ENCODE results near the gene BEGAIN. TPM values are rescaled to one million over a fixed set of nuclear protein-coding genes. Genes with fewer than 3 reads are reported as not detected.

Gene BEGAIN
- total and polyA plus RNA-seq, 2 of the 8 experiments (the other 6 are each of a cell fraction or from before 2014, with no cell fraction given), result 2.9 to 3.0 TPM

DNA sequence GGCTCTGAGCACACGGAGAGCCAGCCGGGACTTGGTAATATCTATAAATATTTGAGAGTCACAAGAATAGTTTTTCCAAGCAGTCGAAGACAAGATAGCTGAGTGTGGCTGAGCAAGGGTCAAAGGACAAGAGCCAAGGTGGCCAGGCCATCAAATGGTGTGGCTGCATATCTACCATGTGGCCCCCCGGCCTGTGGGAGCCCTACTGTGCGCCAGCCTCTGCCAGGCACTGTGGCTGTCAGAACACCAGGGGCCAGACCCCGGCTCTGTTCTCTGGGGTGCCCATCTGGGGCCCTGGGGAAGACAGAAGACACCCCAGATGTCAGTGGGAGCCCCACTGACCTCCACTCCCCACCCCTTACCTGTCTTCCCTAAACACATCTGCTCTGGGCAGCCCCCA is 22.7 kb downstream of the BEGAIN start (continued):
- TF ChIP-seq, protein P1, sequence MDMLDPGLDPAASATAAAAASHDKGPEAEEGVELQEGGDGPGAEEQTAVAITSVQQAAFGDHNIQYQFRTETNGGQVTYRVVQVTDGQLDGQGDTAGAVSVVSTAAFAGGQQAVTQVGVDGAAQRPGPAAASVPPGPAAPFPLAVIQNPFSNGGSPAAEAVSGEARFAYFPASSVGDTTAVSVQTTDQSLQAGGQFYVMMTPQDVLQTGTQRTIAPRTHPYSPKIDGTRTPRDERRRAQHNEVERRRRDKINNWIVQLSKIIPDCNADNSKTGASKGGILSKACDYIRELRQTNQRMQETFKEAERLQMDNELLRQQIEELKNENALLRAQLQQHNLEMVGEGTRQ (IDR thresholded peaks at IDR 0.05; ENCODE audit: low read length), result no peak
- TF ChIP-seq KDM4A (IDR thresholded peaks at IDR 0.05; ENCODE audit: low read depth, low read length, severe bottlenecking) (no peak), TAF7 (optimal IDR thresholded peaks at IDR 0.05; ENCODE audit: borderline replicate concordance, low read depth, low read length) (no peak), HDAC2 (IDR thresholded peaks at IDR 0.05; ENCODE audit: borderline replicate concordance in 1 of 2, low read depth in 2 of 2, low read length in 2 of 2) (no peak), YY1 (IDR thresholded peaks at IDR 0.05; ENCODE audit: low read depth, low read length) (no peak), ASH2L (IDR thresholded peaks at IDR 0.05; ENCODE audit: low read length) (no peak)

Measured in H1 (cell line).